Lower leg skin (tissue), 4 donors: ENCODE measurements around the gene TTYH2. TPM values are rescaled to one million over a fixed set of nuclear protein-coding genes. Genes with fewer than 3 reads are reported as not detected.

ENCODE experiments used
- DNase-seq, 2 donors: peaks; one replicate each; pipeline ENCODE4 v3.0.0-alpha.2; 2019; ENCODE audit warnings: low spot score in 2 of 2
- H3K4me3 ChIP-seq: fragments of 200-600 bp; sonication (generic); 2 replicates; pipeline ENCODE4 v1.5.1; 2017; ENCODE audit warnings: mild to moderate bottlenecking, low read depth; ENCODE audit not compliant: poor library complexity, severe bottlenecking
- CTCF ChIP-seq, 3 donors: fragments of 450-650 bp; IDR thresholded peaks; one replicate each; pipeline ENCODE4 v1.5.1; 2016; ENCODE audit warnings: antibody characterized with exemption in 3 of 3, mild to moderate bottlenecking in 3 of 3, moderate library complexity in 2 of 3
- POLR2A ChIP-seq, 2 donors: fragments of 450-650 bp; IDR thresholded peaks; one replicate each; pipeline ENCODE4 v1.6.1; 2016 to 2017; ENCODE audit warnings: antibody characterized with exemption in 2 of 2, mild to moderate bottlenecking in 1 of 2, moderate library complexity in 1 of 2
- WGBS, 2 donors: methylation state at CpG; one replicate each; pipeline ENCODE4 v1.1.5; 2018; 5-methylcytosine and 5-hydroxymethylcytosine counted together
- intact Hi-C: fragments of 100-400 bp; cut with DNase I; formaldehyde crosslinking; loops from one replicate; pipeline ENCODE4 v1.15.0; 2023; ENCODE audit warnings: low total_unique reads
- total RNA-seq, 4 donors: library from RNA; depleted of rRNA; stranded (reverse); fragments of >200 nt; gene quantifications; one replicate each; pipeline ENCODE4 v1.1.0, GENCODE V29; 2016

TTYH2 gene
- total RNA-seq, 4 donors from 2014 or later: 4.3 to 12.7 (median 8.6) TPM

DNA sequence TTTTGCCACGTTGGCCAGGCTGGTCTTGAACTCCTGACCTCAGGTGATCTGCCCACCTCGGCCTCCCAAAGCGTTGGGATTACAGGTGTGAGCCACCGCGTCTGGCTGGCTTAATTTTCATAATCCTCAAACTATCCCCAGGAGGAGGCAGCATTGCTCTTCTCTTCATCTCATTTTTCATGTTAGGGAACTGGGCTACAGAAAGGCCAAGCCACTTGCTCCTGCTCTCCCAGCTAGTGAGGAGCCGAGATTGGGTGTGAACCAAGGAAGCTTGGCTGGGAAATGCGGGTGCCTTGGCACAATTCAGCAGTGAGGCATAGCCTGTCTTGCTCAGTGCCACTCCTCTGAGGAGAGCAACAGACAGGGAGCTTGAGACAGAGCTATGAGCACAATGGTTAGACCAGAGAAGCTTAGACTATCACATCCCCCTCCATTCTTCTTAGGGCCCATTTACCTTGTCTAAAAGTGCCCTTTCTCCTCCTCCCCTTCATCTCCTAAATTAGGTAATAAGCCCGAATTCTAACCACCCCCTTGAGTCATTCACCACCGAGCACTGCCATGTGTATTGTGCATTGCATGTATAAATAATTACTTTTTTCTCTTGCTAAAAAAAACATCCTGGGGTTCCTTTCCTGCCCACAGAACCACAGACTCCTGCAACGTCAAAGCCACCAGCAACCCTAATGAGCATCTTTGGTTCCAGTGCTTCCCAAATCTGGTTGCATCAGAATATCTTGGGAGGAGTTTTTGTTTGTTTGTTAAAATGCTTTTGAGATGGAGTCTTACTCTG lies 92.7 kb downstream of the TTYH2 start:
- no peak for DNase-seq
- no peak for TF ChIP-seq POLR2A (IDR thresholded peaks at IDR 0.05)
- TF ChIP-seq CTCF (IDR thresholded peaks at IDR 0.05): no peak
- H3K4me3 ChIP-seq: no peak overlapping the region
- 53 to 57% methylated on average over 10 of the region's 10 CpGs for WGBS, 2 donors
- intact Hi-C loops: loop anchor here (5.0 kb wide), 1 partner anchor 51 kb away; no protein-coding TSS in a partner anchor

DNA sequence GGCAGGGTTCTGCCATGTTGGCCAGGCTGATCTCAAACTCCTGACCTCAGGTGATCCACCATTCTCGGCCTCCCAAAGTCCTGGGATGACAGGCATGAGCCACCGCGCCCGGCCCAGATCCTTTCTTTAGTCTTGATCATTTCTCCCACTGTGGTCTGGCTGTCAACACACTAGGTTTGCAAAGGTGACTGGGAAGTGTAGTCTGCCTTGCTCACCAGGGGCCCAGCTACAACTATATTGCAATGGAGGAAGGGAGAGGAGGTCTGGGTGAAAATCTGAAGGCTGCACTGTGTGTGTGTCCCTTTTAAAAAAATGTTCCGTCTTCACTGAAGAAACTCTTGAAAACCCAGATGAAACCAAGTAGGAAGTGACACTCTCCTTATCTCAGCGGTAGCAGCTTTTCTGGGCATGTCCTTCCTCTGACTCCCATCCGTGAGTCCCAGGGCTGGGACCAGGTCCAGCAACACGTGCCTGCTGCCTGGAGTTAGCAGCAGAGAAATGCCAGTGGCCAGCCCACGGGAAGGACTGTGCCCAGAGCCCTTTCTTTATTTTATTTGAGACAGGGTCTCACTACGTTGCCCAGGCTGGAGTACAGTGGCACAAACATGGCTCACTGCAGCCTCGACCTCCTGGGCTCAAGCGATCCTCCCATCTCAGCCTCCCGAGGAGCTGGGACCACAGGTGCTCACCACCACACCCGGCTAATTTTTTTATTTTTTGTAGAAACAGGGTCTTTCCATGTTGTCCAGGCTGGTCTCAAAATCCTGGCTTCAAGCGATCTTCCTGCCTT lies 94.8 kb downstream of the TTYH2 start:
- H3K4me3 ChIP-seq: no peak overlapping the region
- intact Hi-C loops: loop anchor here (5.0 kb wide), 1 partner anchor 49 kb away; no protein-coding TSS in a partner anchor
- no peak for TF ChIP-seq POLR2A (IDR thresholded peaks at IDR 0.05)
- TF ChIP-seq CTCF (IDR thresholded peaks at IDR 0.05): no peak
- WGBS, 2 donors: 68 to 78% methylated on average over 15 of the region's 15 CpGs
- no peak for DNase-seq

DNA sequence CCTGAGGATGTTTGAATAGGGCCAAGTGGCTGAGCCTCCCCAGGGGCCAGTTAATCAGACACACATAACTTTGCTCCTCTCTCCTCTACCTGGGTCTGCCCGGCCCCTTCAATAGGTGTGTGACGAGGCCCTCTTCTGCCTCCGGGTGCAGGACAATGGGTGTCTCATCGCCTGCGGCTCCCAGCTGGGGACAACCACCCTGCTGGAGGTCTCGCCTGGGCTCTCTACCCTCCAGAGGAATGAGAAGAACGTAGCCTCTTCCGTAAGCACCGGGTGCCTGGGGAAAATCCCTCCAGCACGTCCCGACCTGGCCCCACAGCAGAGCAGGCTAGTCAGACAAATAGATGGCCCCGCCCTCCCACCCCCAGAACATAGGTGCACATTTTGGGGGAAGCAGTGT lies 96.5 kb downstream of the TTYH2 start:
- TF ChIP-seq CTCF (IDR thresholded peaks at IDR 0.05): no peak
- TF ChIP-seq POLR2A (IDR thresholded peaks at IDR 0.05): no peak
- intact Hi-C loops: loop anchor here (5.0 kb wide), 1 partner anchor 47 kb away; no protein-coding TSS in a partner anchor
- 40 to 58% methylated on average over 9 to 12 of the region's 12 CpGs for WGBS, 2 donors

More for the DNA sequence above, 96.5 kb downstream of the TTYH2 start:
- H3K4me3 ChIP-seq: no peak overlapping the region
- DNase-seq: no peak

Other genes starting within 250 kb of the TTYH2 start
- gene RPL38, start 9.9 kb upstream of the TTYH2 start, total RNA-seq: 1,000 to 10,000 TPM in 2 of 4 donors, 100 to 1,000 TPM in 2; 618 to 1,333 (median 950) TPM
- under 1 TPM in 1 of 4 donors, not detected in 3; 0.57 TPM for gene DNAI2, start 60.7 kb downstream of the TTYH2 start, total RNA-seq
- gene KIF19, start 112.7 kb downstream of the TTYH2 start, total RNA-seq: under 1 TPM in 3 of 4 donors, not detected in 1; 0.65 to 0.91 (median 0.68) TPM
- under 1 TPM in 1 of 4 donors, not detected in 3; 0.22 TPM for gene BTBD17, start 148.3 kb downstream of the TTYH2 start, total RNA-seq
- not detected for gene GPR142, start 153.9 kb downstream of the TTYH2 start, total RNA-seq
- 100 to 1,000 TPM in 2 of 4 donors, 10 to 100 TPM in 2; 80.3 to 147 (median 99.1) TPM for gene GPRC5C, start 218.5 kb downstream of the TTYH2 start, total RNA-seq